Calu3 (cell line): ENCODE results near the gene GPC3. TPM values are rescaled to one million over a fixed set of nuclear protein-coding genes. Genes with fewer than 3 reads are reported as not detected.

Source experiments
- BruUV-seq: library from RNA; stranded (reverse); fragments of 400-500 nt; replicated peaks from 2 replicates; lab custom pipeline; 2021; lab: Mats Ljungman, UMichigan
- CTCF ChIA-PET: fragments of 300-600 bp; sonication (Branson Sonifier 250); formaldehyde crosslinking; loops from one replicate; lab custom pipeline; 2022; ENCODE audit warnings: antibody characterized with exemption; lab: Charles Lee
- DNase-seq: peaks from one replicate; pipeline ENCODE4 v3.0.0; 2022
- H3K27ac Mint-ChIP-seq: one replicate; pipeline ENCODE4 v1.8.0; 2022; ENCODE audit warnings: mixed read lengths; ENCODE audit not compliant: unreplicated experiment
- H3K27me3 Mint-ChIP-seq: one replicate; pipeline ENCODE4 v1.8.0; 2022; ENCODE audit warnings: mixed read lengths; ENCODE audit not compliant: unreplicated experiment
- H3K36me3 Mint-ChIP-seq: one replicate; pipeline ENCODE4 v1.8.0; 2022; ENCODE audit warnings: mild to moderate bottlenecking, moderate library complexity, mixed read lengths; ENCODE audit not compliant: insufficient read depth, unreplicated experiment
- H3K4me1 Mint-ChIP-seq: one replicate; pipeline ENCODE4 v1.8.0; 2022; ENCODE audit warnings: mild to moderate bottlenecking, low read depth, mixed read lengths; ENCODE audit not compliant: unreplicated experiment
- H3K4me3 Mint-ChIP-seq: one replicate; pipeline ENCODE4 v1.8.0; 2022; ENCODE audit warnings: mild to moderate bottlenecking, low read depth, moderate library complexity, mixed read lengths; ENCODE audit not compliant: unreplicated experiment
- H3K9me3 Mint-ChIP-seq: one replicate; pipeline ENCODE4 v1.8.0; 2022; ENCODE audit warnings: low read depth, mixed read lengths; ENCODE audit not compliant: unreplicated experiment
- CTCF ChIP-seq: fragments of 200-600 bp; IDR thresholded peaks from one replicate; pipeline ENCODE4 v1.8.0; 2022; ENCODE audit warnings: antibody characterized with exemption; ENCODE audit not compliant: unreplicated experiment
- intact Hi-C: fragments of 100-400 bp; cut with micrococcal nuclease; formaldehyde crosslinking; loops from one replicate; pipeline ENCODE4 v1.10.0; 2022; ENCODE audit not compliant: unreplicated experiment
- total RNA-seq: library from RNA; stranded (reverse); gene quantifications from 2 replicates; pipeline ENCODE4 v1.2.3, GENCODE V29; 2022

Gene GPC3
- total RNA-seq, 1 experiment from 2014 or later, result 2.3 TPM

- intact Hi-C loops, result no loop called here
- no peak for TF ChIP-seq CTCF
- Mint-ChIP-seq H3K27ac (no peak overlapping the region), H3K27me3 (no peaks in the 10 kb centered on the region), H3K36me3 (no peaks in the 10 kb centered on the region), H3K4me1 (peaks cover 26% of the 10 kb centered on the region), H3K9me3 (no peaks in the 10 kb centered on the region), H3K4me3 (no peak overlapping the region)
- BruUV-seq, result no TSS peak
- CTCF ChIA-PET, result no interaction called here
- DNase-seq, result no peak
Measured at GRCh38 chrX:133634416-133634815, 351.0 kb downstream of the GPC3 start.

GRCh38 chrX:133633950-133634349 is 351.4 kb downstream of the GPC3 start:
- intact Hi-C loops, result no loop called here
- CTCF ChIA-PET, result no interaction called here
- no peaks in the 10 kb centered on the region for H3K36me3 Mint-ChIP-seq
- H3K27me3 Mint-ChIP-seq, result no peaks in the 10 kb centered on the region
- peaks cover 21% of the 10 kb centered on the region for H3K4me1 Mint-ChIP-seq
- H3K9me3 Mint-ChIP-seq, result no peaks in the 10 kb centered on the region
- DNase-seq, result no peak
- no peak for TF ChIP-seq CTCF
- no peak overlapping the region for H3K27ac Mint-ChIP-seq
- BruUV-seq, result no TSS peak
- no peak overlapping the region for H3K4me3 Mint-ChIP-seq

GRCh38 chrX:133633162-133633561 is 352.2 kb downstream of the GPC3 start:
- Mint-ChIP-seq H3K27me3 (no peaks in the 10 kb centered on the region), H3K4me1 (peaks cover 14% of the 10 kb centered on the region), H3K4me3 (no peak overlapping the region), H3K9me3 (no peaks in the 10 kb centered on the region), H3K36me3 (no peaks in the 10 kb centered on the region), H3K27ac (no peak overlapping the region)
- no peak for TF ChIP-seq CTCF
- intact Hi-C loops, result no loop called here
- CTCF ChIA-PET, result no interaction called here
- no TSS peak for BruUV-seq
- no peak for DNase-seq

GRCh38 chrX:133630362-133630761 is 355.0 kb downstream of the GPC3 start:
- no peak overlapping the region for H3K4me3 Mint-ChIP-seq
- H3K27ac Mint-ChIP-seq, result no peak overlapping the region
- no TSS peak for BruUV-seq

More at GRCh38 chrX:133630362-133630761, 355.0 kb downstream of the GPC3 start:
- Mint-ChIP-seq H3K9me3 (no peaks in the 10 kb centered on the region), H3K27me3 (no peaks in the 10 kb centered on the region), H3K4me1 (peaks cover 9% of the 10 kb centered on the region), H3K36me3 (no peaks in the 10 kb centered on the region)
- CTCF ChIA-PET, result no interaction called here
- intact Hi-C loops, result no loop called here
- TF ChIP-seq CTCF, result no peak
- DNase-seq, result no peak
